ENCODE data around the gene SST. TPM values are rescaled to one million over a fixed set of nuclear protein-coding genes. Genes with fewer than 3 reads are reported as not detected.

The SST gene
- total and polyA plus RNA-seq, 2 of the 13 experiments (the other 11 are each of a cell fraction or from before 2014, with no cell fraction given): not detected

DNA sequence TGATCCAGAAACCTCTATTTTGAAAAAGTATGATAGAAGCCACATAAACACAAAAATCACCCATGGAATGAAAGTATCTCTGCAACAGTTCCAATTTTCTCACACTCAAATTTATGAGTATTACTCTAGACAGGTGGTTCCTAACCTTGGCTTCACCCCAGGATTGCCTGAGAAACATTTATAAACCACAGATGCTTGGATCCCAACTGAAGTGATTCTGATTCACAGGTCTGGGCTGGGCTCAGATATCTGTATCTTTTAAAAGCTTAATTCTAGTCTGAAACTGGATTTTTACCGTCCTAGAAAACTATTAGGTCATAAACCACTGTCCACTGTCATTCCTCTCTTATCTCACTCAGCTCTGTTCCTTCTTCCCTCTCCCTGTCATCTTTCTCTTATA is 7.4 kb upstream of the SST start (continued):
- TF ChIP-seq, protein P1, sequence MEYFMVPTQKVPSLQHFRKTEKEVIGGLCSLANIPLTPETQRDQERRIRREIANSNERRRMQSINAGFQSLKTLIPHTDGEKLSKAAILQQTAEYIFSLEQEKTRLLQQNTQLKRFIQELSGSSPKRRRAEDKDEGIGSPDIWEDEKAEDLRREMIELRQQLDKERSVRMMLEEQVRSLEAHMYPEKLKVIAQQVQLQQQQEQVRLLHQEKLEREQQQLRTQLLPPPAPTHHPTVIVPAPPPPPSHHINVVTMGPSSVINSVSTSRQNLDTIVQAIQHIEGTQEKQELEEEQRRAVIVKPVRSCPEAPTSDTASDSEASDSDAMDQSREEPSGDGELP (IDR thresholded peaks at IDR 0.05; ENCODE audit: borderline replicate concordance, low read depth): no peak
- TF ChIP-seq SPEN (CRISPR knock-in tag; IDR thresholded peaks at IDR 0.05; ENCODE audit: low read depth) (no peak), ZNF607 (CRISPR knock-in tag; IDR thresholded peaks at IDR 0.05; ENCODE audit: borderline replicate concordance) (no peak), FIP1L1 (IDR thresholded peaks at IDR 0.05; ENCODE audit: borderline replicate concordance, insufficient read depth, low read depth, low read length) (no peak), FOXO1 (CRISPR knock-in tag; IDR thresholded peaks at IDR 0.05) (no peak), ZMYM3 (CRISPR knock-in tag; IDR thresholded peaks at IDR 0.05) (no peak)
- TF ChIP-seq, protein P2, sequence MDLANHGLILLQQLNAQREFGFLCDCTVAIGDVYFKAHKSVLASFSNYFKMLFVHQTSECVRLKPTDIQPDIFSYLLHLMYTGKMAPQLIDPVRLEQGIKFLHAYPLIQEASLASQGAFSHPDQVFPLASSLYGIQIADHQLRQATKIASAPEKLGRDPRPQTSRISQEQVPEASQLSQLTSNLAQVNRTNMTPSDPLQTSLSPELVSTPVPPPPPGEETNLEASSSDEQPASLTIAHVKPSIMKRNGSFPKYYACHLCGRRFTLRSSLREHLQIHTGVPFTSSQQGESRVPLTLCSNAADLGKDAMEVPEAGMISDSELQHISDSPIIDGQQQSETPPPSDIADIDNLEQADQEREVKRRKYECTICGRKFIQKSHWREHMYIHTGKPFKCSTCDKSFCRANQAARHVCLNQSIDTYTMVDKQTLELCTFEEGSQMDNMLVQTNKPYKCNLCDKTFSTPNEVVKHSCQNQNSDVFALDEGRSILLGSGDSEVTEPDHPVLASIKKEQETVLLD (CRISPR knock-in tag; IDR thresholded peaks at IDR 0.05; ENCODE audit: low read depth): no peak

DNA sequence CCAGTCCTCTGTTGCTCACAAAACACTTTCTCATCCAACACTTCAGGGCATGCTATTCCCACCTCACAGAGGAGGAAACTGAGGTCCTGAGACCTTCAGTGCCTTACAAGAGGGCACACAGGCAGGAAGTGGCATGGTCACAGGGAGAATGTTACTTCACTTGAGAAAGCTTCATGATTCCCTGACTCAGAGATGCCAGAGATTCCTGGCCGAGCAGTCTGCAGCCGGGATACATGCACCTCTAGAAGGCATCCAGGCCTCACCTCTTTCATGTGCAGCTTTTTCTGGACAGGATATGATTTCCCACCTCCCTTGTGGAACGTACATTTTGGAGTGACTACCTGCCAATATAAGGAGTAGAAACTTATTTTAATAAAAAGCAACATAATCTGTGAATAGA is 2.8 kb upstream of the SST start:
- in situ Hi-C loops (cut with HindIII; ENCODE audit: extremely low pct_ligation_motif_present, low pct_unique_long_range_greater_than_20kb) (no loop called here), intact Hi-C loops (cut with micrococcal nuclease; ENCODE audit: unreplicated experiment) (no loop called here)
- CTCF ChIA-PET (ENCODE audit: low intra/inter-chr PET ratio, low total read pairs): no interaction called here
- no peaks in the 10 kb centered on the region; a peak in 2 of 5 replicates for H3K27me3 ChIP-seq (ENCODE audit: control insufficient read depth in 1 of 2, insufficient read depth in 2 of 2, low read length in 2 of 2)
- H3K4me2 ChIP-seq (ENCODE audit: low read depth, low read length): no peak overlapping the region
- no TSS peak for BruUV-seq (replicated peaks)
- H3K27ac ChIP-seq (ENCODE audit: extremely low read length, insufficient read depth, low read length): no peak overlapping the region
- POLR2A ChIA-PET: no interaction called here
- no peak overlapping the region for H2AFZ ChIP-seq (ENCODE audit: low read length)
- no peaks in the 10 kb centered on the region for H3K9me3 ChIP-seq (ENCODE audit: low read length)
- no peak overlapping the region for H3K9ac ChIP-seq (ENCODE audit: insufficient read depth, low read depth, low read length)
- no peak overlapping the region for H3K4me3 ChIP-seq (replicated peaks in 1 of 3; ENCODE audit: insufficient read depth in 1 of 3, low read depth in 2 of 3, low read length in 3 of 3)
- ATAC-seq (no peak), FAIRE-seq (no peak), DNase-seq (ENCODE audit: low spot score) (no peak)
- no peaks in the 10 kb centered on the region for H3K4me1 ChIP-seq (ENCODE audit: insufficient read depth, low read length)
- 0% methylated on average over 1 of the region's 3 CpGs for WGBS (ENCODE audit: low lambda C conversion rate)
- TF ChIP-seq GABPA (IDR thresholded peaks at IDR 0.05; ENCODE audit: low read depth, low read length) (no peak), GABPA (CRISPR knock-in tag; IDR thresholded peaks at IDR 0.05; ENCODE audit: low read depth) (no peak), ZNF567 (CRISPR knock-in tag; IDR thresholded peaks at IDR 0.05; ENCODE audit: borderline replicate concordance) (no peak), RBM39 (IDR thresholded peaks at IDR 0.05; ENCODE audit: low read depth, low read length, poor library complexity, severe bottlenecking) (no peak), ZNF44 (CRISPR knock-in tag; IDR thresholded peaks at IDR 0.05) (no peak)
- TF ChIP-seq, protein P3, sequence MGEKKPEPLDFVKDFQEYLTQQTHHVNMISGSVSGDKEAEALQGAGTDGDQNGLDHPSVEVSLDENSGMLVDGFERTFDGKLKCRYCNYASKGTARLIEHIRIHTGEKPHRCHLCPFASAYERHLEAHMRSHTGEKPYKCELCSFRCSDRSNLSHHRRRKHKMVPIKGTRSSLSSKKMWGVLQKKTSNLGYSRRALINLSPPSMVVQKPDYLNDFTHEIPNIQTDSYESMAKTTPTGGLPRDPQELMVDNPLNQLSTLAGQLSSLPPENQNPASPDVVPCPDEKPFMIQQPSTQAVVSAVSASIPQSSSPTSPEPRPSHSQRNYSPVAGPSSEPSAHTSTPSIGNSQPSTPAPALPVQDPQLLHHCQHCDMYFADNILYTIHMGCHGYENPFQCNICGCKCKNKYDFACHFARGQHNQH (CRISPR knock-in tag; IDR thresholded peaks at IDR 0.05): no peak
- TF ChIP-seq, protein P4, sequence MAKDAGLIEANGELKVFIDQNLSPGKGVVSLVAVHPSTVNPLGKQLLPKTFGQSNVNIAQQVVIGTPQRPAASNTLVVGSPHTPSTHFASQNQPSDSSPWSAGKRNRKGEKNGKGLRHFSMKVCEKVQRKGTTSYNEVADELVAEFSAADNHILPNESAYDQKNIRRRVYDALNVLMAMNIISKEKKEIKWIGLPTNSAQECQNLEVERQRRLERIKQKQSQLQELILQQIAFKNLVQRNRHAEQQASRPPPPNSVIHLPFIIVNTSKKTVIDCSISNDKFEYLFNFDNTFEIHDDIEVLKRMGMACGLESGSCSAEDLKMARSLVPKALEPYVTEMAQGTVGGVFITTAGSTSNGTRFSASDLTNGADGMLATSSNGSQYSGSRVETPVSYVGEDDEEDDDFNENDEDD (CRISPR knock-in tag; IDR thresholded peaks at IDR 0.05; ENCODE audit: borderline replicate concordance): no peak
- TF ChIP-seq, protein P5, sequence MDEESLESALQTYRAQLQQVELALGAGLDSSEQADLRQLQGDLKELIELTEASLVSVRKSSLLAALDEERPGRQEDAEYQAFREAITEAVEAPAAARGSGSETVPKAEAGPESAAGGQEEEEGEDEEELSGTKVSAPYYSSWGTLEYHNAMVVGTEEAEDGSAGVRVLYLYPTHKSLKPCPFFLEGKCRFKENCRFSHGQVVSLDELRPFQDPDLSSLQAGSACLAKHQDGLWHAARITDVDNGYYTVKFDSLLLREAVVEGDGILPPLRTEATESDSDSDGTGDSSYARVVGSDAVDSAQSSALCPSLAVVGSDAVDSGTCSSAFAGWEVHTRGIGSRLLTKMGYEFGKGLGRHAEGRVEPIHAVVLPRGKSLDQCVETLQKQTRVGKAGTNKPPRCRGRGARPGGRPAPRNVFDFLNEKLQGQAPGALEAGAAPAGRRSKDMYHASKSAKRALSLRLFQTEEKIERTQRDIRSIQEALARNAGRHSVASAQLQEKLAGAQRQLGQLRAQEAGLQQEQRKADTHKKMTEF (CRISPR knock-in tag; IDR thresholded peaks at IDR 0.05): no peak
- no peaks in the 10 kb centered on the region for H4K20me1 ChIP-seq (ENCODE audit: insufficient read depth, low read length)
- no peaks in the 10 kb centered on the region for H3K79me2 ChIP-seq (ENCODE audit: insufficient read depth, low read length)
- no peaks in the 10 kb centered on the region for H3K36me3 ChIP-seq (replicated peaks in 1 of 2; ENCODE audit: control insufficient read depth in 1 of 2, insufficient read depth in 2 of 2, low read length in 2 of 2)

Data from HepG2 (cell line).